CD4-positive, alpha-beta T cell treated with Interleukin-21 for 1 hour (primary cell): ENCODE data around the gene ANKRD53.

ENCODE experiments used
- DNase-seq: peaks from one replicate; pipeline ENCODE4 v3.0.0-alpha.2; 2020

Gene ANKRD53

GRCh38 chr2:70978341-70979179 lies at the start of gene ANKRD53:
ANKRD53 (plus strand) TSS chr2:70978630; CDS start chr2:70978646, 16 bp downstream.
- no peak for DNase-seq

DNA sequence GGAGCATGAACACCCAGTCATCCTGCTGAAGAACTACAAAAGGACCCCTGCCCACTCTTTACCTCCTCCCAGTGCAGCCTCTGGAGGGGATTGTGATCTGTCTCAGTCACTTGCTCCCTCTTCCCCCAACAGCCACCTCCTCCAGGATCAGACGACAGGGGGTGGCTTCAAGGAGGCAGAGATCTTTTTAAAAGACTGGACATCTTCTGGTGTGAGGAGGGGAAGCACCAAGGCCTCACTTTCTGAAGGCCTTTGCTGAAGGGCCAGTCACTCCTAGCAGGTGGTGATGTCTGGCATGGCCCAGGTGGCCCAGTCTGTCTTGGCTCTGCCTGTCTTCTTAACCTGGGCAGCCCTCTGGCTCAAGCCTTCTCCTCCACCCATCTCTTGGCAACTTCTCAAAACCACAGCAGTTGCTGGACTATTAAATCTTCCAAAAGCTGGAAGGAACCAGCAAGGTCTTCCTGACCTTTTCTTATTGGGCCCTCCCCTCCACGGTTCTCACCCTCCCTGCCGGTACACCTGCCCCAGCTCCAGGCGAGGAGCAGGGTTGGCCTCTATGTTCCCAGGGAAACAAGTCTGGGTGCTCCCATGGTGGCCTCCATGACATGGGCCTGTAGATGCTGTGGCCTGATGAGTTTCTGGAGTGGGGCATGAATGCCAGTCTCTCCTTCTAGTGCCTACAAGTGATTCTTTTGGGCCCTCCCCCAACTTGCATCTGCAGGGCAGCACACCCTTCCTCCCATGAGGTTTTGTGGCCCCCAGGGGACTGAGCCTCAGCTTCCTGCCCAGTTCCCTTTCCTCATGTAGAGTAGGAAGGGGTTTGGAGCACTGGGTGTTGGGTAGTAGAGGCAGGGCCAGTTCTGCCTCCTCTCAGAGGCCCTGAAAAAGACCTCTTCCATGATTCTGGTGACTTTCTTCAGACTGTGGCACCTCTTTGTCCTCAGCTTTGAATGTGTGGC lies 47.8 kb upstream of the ANKRD53 start:
- no peak for DNase-seq

DNA sequence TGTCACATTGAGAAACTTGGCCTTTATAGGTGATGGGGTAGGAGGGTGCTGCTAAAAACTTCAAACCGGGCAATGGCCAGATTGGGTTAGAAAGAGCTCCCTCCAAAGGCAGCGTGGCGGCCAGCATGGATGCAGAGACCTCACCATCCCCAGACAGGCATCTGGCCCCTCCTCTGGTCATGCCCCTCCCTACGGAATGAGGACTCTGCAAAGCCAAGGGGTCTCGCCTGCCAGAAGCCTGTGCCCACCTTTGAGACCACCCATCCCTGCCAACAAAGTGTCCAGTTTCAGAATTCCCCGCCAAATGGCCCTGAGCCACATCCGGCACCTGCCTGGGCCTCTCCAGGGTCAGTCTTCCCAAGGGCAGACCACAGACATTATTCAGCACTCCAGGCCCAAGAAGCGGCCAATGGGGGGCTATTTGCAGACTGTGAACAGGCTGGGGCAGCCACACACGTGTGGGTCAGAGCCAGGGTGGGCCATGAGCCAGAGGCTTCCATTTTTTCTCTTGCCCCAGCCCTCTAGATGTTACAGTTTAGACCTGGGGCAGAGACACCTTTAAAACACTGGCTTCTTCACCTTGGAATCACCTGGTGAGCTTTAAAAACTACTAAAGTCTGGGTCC lies 46.9 kb upstream of the ANKRD53 start:
- no peak for DNase-seq

DNA sequence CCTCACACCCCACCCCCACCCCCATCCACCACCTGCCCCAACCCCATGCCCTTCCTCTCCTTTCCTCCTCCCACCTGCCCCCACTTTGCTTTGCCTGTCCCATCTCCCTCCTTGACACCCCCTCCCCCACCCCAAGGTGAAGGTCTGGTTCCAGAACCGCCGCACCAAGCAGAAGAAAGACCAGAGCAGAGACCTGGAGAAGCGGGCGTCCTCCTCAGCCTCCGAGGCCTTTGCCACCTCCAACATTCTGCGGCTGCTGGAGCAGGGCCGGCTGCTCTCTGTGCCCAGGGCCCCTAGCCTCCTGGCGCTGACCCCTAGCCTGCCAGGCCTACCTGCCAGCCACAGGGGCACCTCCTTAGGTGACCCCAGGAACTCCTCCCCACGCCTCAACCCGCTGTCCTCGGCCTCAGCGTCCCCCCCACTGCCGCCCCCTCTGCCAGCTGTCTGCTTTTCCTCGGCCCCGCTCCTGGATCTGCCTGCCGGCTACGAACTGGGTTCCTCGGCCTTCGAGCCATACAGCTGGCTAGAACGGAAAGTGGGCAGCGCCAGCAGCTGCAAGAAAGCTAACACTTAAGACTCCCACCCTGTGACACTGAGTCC lies 45.7 kb upstream of the ANKRD53 start:
- DNase-seq: no peak

GRCh38 chr2:70934981-70935380 lies 43.4 kb upstream of the ANKRD53 start:
- DNase-seq: no peak

- no peak for DNase-seq
These were observed 42.8 kb upstream of the ANKRD53 start, which contains the start of gene ATP6V1B1 for GRCh38 chr2:70935468-70936164. ATP6V1B1 (plus strand) TSS chr2:70935900; CDS start chr2:70935955, 55 bp downstream.

DNA sequence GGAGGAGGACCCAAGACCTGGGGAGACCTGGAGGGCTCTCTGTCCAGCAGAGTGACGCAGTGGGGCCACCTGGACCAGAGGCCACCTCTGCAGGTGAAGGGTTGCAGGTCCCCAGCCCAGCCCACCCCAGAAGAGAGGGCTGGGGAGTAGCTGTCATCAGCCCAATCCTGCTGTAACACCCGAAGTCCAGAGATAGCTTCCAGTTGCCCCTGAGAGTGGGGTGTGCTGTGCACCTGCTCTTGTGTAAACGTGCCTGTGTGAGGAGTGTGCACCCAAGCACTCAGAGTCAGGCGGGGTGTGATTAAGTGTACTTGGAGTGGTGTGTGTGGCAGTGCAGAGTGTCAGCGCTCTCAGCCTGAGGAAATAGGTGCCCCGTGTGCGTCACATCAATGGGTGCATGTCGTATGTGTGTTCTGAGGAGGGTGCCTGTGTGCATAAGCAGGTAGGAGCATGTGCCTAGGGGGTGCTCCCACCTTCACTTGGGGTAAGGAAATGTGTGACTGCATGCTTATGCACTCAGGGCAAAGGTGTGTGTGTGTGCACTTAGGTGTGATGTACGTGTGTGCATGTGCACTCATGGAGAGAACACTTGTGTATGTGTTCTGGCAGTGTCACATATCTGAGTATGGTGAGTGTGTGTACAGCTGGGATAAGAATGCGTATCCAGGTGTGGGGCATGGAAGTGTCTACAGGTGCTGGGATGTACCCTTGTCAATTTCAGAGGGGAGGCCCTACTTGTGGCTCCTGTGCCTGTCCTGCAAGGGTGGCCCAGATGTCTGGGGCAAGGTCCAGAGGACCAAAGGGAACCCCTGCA lies 42.1 kb upstream of the ANKRD53 start:
- no peak for DNase-seq

DNA sequence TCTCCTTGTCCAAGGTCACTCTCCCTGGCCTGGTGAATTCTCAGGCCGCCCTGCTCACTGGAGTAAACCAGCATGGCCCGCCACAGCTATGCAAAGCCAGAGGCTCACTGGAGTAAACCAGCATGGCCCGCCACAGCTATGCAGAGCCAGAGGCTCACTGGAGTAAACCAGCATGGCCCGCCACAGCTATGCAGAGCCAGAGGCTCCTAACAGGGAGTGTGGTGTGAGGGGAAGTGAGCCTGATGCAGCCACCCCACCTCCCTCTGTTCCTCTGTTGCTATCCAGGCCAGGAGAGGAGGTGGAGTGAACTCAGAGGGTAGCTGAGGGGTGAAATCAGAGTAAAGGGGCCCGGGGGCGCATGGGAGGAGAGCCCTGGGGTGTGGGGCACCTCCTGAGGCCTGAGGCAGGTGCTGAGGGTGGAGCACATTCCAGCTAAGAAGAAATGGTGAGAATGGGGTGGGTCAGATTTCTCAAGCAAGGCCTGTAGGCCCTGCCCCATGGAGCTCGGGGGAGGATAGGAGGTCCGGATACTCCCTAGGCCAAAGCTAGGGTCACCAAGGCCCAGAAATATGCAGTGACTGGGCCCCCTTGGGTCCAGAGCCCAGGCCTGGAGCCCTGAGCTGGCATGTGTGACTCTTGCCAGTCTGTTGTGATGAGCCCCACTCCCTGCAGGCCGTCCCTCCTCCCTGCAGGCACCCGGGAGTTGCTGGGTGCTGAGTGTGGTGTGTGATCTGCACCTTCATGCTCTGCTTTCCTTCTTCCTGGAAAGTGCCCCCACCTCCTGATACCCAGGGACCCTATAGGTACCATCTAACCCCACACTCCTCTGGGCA lies 41.2 kb upstream of the ANKRD53 start:
- no peak for DNase-seq

DNA sequence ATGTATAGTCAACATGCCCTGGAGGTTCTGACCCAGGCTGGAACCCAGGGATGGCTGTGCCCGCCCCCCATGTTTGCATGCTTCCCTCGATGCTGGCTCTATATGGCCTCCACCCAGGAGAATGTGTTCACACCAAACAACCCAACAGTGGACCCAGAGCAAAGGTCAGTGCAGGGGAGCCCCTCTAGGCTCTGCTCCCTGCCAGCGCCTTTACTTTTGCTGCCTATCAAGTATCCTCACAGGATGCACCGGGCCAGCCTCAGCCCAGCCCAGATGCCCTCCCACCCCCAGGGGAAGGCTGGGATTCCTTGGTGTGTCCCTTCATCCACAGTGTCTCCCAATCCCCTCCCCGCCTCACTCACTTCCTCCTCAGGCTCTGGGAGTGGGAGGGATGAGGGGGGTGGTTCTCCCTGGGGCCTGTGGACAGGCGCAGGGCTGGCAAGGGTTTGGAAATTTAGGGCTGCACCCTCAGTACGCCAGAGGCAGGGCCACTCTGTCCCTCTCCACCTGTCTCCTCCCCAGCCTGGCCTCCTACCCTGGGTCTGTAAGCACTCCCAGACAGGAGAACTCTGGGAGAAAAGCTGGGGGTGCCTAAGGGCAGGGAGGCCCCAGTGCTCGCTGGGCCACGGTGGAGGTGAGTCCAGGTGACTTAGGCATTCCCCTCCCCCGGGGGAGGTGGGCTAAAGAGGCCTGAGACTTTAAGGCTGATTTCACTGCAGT lies 40.4 kb upstream of the ANKRD53 start:
- no peak for DNase-seq

- no peak for DNase-seq
These were observed 39.9 kb upstream of the ANKRD53 start for GRCh38 chr2:70938586-70938950.

DNA sequence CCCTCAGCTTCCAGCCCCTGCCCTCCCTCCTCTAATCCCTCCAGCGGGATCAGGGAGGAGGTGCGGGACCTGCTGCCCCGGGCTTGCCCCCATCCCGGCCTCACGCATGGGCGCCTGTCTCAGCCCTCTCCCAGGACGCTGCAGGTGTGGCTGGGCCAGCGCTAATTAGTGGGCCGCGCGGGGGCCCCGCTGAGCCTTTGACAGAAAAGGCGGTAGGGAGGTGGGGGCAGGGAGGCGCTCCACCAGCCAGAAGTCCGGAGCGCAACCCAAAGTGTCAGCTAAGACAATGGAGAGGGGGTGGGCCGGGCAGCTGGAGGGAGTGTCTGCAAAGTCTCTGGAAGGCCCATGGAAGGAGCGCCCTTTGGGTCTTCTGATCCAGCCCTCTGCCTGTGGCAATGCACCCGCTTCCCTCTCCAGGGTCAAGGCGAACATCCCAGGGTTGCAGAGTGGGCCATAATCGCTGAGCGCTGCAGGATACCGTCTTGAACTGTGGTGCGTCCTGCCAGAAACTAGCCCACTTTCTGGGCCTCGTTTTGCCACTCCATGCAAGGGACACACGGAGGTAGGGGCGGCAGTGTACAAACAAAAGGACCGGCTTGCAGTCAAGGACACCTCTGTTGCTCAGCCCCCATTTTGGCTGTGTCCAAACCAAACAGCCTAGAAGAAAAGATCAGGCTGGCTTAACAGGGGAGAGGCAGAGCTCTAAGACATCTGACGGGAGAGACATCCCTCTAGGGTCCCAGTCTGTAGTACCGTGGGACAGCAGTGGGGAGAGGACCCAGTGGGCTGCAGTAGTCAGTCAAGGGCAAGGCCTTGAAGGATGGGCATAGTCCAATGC lies 39.2 kb upstream of the ANKRD53 start:
- DNase-seq: no peak

DNA sequence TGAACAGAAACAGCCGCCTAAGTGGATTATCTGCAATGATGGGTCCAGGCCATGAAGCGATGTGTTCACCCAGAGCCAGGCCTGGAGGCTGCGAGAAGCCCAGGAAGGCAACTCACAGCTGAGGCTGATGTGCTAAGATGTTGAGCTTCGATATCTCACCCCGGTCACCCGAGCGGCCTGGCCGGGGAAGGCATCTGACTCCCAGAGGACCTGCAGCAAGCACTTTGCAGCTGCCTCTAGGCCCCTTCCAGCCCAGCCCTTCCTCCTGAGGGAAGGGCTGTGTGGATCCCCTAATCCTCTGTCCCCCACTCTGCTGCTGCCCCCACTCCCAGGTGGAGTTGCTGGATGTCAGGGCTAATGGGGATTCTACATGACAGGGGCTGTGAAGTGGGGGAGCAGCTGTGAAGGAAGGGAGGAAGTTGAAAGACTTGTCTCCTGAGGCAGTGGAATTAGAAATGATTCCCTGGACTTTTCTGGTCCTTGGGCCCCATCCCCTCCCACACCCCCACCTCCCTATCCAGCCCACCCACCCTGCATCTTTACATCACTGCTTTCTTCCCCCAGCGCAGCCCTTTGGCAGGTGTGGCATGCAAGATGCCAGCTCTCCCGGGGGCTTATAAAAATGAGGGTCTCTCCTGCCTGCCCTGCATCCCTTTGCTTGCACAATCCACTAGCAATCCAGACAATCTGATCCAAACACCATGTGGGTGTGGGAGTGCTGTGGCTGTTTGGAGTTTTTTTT lies 38.4 kb upstream of the ANKRD53 start:
- no peak for DNase-seq

DNA sequence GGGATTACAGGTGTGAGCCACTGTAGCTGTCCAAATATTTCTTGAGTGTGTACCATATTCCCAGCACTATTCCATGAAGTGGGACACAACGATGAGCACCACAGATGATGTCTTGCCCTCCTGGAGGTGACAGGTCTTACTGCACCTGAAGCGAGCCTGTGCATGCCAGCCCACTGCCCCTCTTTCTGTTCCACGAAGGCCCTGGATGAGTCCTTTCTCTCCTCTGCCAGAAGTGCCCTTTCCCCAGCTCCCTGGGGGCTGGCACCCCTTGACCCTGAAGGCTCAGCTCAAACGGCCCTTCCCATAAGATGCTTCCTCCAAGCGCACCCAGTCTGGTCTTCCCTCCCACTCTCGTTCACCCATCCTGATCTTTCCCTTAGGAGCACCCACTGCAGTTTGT lies 37.2 kb upstream of the ANKRD53 start:
- DNase-seq: no peak

DNA sequence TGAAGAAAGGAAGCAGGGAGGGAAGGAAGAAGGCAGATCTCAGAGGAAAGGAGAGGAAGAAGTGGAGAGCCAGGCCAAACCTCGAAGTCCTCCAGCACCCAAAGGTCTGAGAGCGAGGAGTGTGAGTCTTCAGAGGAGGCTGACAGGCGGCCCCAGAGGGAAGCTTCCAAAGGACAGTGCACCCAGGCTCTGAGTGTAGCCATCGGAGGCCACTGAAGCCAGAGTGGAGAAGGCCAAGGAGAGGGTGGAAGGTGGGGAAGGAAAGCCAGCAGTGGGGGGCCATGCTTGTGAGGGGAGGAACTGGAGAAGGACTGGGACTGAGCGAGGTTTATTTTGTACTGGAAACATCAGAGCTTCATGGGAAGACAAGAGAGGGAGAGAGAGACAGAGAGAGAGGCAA lies 36.7 kb upstream of the ANKRD53 start:
- DNase-seq: no peak

DNA sequence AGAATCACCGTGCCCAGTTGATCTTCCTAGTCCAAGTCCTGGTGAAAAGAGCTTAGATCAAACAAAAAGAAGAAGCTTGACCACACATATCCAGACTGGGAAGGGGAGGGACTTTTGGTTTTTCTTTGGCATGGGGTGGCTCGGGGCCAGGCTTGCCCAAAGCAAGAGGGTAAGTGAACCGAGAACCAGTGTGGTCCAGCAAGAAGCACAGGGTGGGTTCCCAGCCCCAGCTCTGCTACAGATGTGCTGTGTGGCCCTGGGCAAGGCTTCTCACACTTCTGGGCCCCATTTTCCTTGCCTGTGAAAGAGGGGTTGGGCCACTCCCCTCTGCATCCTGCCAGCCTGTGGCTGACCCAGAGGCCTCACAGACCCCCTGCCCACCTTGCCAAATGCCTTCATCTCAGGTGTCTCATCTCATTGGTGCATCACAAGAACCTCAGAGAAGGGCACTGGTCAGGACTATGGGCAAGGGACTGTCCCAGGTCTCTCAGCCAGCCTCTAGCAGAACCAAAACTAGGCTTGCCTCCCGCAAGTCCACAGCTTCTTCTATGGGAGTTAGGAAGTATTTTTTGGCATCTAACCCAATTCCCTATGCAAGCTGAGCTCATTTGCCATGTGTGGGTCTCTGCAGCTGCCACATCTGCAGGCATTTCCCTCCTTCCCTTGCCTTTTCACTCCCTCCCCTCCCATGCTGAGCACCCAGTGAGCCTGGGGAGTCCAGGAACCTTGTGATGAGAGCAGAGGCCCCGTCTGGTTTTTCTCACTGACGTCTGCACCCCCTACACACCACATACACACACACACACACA lies 35.8 kb upstream of the ANKRD53 start:
- DNase-seq: no peak

- DNase-seq: no peak
These were observed 35.1 kb upstream of the ANKRD53 start for GRCh38 chr2:70943205-70943871.
